ENCODE measurements around the gene CPT2.

GRCh38 chr1:53188099-53188498, 8.5 kb upstream of the CPT2 start:
- TF ChIP-seq, protein P1, sequence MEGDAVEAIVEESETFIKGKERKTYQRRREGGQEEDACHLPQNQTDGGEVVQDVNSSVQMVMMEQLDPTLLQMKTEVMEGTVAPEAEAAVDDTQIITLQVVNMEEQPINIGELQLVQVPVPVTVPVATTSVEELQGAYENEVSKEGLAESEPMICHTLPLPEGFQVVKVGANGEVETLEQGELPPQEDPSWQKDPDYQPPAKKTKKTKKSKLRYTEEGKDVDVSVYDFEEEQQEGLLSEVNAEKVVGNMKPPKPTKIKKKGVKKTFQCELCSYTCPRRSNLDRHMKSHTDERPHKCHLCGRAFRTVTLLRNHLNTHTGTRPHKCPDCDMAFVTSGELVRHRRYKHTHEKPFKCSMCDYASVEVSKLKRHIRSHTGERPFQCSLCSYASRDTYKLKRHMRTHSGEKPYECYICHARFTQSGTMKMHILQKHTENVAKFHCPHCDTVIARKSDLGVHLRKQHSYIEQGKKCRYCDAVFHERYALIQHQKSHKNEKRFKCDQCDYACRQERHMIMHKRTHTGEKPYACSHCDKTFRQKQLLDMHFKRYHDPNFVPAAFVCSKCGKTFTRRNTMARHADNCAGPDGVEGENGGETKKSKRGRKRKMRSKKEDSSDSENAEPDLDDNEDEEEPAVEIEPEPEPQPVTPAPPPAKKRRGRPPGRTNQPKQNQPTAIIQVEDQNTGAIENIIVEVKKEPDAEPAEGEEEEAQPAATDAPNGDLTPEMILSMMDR (IDR thresholded peaks at IDR 0.05; ENCODE audit: low read depth, low read length, missing input control), result no peak
- TF ChIP-seq RAD21 (IDR thresholded peaks at IDR 0.05), result no peak
- TF ChIP-seq, protein P2, sequence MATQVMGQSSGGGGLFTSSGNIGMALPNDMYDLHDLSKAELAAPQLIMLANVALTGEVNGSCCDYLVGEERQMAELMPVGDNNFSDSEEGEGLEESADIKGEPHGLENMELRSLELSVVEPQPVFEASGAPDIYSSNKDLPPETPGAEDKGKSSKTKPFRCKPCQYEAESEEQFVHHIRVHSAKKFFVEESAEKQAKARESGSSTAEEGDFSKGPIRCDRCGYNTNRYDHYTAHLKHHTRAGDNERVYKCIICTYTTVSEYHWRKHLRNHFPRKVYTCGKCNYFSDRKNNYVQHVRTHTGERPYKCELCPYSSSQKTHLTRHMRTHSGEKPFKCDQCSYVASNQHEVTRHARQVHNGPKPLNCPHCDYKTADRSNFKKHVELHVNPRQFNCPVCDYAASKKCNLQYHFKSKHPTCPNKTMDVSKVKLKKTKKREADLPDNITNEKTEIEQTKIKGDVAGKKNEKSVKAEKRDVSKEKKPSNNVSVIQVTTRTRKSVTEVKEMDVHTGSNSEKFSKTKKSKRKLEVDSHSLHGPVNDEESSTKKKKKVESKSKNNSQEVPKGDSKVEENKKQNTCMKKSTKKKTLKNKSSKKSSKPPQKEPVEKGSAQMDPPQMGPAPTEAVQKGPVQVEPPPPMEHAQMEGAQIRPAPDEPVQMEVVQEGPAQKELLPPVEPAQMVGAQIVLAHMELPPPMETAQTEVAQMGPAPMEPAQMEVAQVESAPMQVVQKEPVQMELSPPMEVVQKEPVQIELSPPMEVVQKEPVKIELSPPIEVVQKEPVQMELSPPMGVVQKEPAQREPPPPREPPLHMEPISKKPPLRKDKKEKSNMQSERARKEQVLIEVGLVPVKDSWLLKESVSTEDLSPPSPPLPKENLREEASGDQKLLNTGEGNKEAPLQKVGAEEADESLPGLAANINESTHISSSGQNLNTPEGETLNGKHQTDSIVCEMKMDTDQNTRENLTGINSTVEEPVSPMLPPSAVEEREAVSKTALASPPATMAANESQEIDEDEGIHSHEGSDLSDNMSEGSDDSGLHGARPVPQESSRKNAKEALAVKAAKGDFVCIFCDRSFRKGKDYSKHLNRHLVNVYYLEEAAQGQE (IDR thresholded peaks at IDR 0.05), result no peak
- TF ChIP-seq JUND (IDR thresholded peaks at IDR 0.05), result no peak
- no peak for TF ChIP-seq ZBTB33 (IDR thresholded peaks at IDR 0.05)
- TF ChIP-seq, protein P3, sequence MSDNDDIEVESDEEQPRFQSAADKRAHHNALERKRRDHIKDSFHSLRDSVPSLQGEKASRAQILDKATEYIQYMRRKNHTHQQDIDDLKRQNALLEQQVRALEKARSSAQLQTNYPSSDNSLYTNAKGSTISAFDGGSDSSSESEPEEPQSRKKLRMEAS (IDR thresholded peaks at IDR 0.05), result no peak
- TF ChIP-seq FOXA1 (IDR thresholded peaks at IDR 0.05), result no peak
- TF ChIP-seq GABPA (IDR thresholded peaks at IDR 0.05 in 1 of 2, conservative IDR thresholded peaks at IDR 0.05 in 1 of 2), result no peak
- no peak for TF ChIP-seq SP1 (IDR thresholded peaks at IDR 0.05)
- no peak for TF ChIP-seq TAF1 (conservative IDR thresholded peaks at IDR 0.05)
- no peak for TF ChIP-seq YY1 (IDR thresholded peaks at IDR 0.05)

Measured in liver (tissue), 3 donors.